NCI-H510A treated with DMSO at 0.1 percent for 48 hours (cell line): ENCODE results near the gene HACD4.

Source experiments
- DNase-seq: peaks from one replicate; lab custom pipeline; 2025; lab: John Stamatoyannopoulos, UW

The HACD4 gene

DNA sequence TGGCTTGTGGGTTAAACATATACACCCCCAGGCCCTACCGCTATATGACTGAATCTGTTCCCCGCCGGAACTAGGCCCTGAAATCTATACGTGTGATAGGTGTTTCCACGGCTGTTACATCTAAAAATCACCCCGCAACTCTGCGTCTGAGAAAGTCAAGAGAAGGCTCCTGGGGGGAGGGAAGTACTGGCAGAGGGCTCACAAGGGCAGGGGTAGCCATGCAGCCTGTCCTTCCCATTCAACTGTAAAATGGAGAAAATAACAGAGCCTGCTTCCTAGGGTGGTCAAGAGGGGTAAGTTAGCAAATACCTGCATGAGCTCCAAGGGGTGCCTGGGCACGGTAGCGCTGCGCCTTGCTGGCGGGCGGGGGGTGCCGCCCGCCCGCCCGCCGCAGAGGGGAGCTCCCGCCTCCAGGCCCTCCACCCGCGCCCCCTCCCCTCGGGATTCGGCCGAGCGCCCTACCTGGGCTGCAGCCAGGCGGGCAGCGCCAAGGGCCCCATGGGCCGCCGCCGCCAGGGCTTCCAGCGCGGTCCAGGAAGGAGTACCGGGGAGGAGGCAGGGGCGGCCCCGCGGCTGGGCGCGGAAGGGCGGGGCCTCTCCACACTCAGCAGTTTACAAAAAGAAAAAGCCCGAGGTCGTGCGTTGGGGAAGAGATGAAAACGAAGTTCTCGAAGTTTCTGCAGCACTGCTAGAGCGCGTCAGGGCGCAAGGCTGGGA, at the start of gene HACD4:
Gene HACD4, minus strand, starts transcription at position 550 of the 717 bp plus-strand sequence. Its CDS starts 50 bp downstream, at position 500.
- no peak for DNase-seq

DNA sequence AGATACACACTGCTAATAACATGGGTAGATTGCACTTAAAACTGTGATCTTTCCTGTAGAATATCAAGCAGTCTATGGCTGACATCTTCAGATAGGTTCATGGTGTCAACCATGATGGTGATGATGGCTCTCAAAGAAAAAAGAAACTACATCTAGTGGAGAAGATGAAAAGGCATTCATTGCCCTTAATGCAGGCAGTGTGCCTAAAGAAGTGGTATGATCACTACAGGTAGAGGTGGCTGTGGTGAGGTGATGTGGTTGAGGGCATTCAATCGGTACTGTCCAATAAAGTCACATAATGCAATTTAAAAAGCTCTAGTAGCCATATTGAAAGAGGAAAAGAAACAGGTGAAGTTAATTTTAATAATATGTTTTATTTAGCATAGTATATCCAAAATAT, 49.4 kb upstream of the HACD4 start:
- DNase-seq: no peak

- no peak for DNase-seq
Observed at GRCh38 chr9:21078702-21079101, 47.3 kb upstream of the HACD4 start.

DNA sequence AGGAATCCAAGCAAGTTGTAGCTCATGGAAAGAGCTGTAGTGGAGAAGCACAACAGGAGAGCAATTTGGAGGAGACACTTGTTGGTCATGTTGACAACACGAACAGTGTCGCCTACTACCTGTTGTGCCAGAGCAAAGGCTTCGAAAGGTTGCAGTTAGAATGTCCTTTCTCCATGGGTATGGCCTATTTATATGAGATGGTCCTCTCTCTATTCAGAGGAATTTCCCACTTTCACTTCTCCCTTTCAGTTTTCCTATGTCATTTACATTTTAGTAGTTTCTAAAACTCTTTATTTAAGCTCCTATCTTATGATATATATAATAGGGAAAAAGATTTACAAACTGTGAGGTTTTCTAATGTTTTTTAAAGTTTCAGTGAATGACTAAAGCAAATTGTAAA, 46.3 kb upstream of the HACD4 start, which contains the start of gene IFNB1:
Gene IFNB1, minus strand, starts transcription at position 162 of the 400 bp plus-strand sequence. Its CDS starts 73 bp downstream, at position 89.
- DNase-seq: no peak

DNA sequence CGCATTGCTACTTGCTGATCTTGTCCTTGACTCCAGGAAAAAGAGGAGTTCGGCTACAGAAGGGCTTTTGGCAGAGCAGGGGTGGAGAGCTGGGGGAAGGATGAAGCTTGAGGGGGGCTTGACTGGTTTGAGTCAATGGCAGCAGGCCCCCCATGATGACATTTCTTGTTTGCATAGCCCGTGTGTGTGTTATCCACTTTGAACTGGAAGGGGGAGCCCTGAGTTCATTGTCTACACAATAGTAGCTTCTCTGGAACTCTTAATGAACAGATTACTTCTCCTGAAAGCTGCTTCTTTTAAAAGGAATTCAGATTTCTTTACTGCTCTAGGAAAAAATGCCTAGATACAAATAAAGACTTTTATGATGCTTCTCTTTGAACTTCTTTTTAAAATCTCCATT, 44.0 kb upstream of the HACD4 start:
- no peak for DNase-seq

DNA sequence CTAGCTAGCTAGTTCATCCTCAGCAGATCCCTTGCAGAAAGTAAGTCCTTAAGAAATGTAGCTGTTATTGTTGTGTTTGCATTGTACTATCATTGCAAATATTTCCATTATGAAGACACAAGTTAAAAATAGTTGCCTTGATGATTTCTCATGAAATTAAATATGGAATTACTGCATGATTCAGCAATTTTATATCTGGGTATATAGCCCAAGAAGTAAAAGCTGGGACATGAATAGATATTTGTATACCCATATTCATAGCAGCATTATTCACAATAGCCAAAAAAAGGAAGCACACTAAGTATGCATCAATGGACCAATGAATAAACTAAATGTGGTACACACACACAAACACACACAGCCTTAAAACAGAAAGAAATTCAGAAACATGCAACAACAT, 39.5 kb upstream of the HACD4 start:
- no peak for DNase-seq

GRCh38 chr9:21070171-21070571, 38.7 kb upstream of the HACD4 start:
- no peak for DNase-seq

GRCh38 chr9:21060919-21061561, 29.6 kb upstream of the HACD4 start:
- DNase-seq: no peak

GRCh38 chr9:21056931-21057330, 25.5 kb upstream of the HACD4 start:
- no peak for DNase-seq

DNA sequence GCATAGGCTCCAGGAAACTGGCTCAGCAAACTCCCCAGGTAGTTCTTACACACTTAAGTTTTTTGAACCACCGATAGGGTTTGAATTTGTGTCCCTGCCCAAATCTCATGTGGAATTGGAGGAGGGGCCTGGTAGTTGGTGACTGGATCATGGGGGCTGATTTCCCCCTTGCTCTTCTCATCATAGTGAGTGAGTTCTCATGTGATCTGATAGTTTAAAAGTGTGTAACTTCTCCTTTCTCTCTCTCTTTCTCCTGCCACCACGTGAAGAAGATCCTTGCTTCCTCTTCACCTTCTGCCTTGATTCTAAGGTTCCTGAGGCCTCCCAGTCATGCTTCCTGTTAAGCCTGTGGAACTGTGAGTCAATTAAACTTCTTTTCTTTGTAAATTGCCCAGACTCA, 22.4 kb upstream of the HACD4 start:
- DNase-seq: no peak

- DNase-seq: no peak
Observed at GRCh38 chr9:21047281-21047691, 15.8 kb upstream of the HACD4 start.

GRCh38 chr9:21043841-21044240, 12.4 kb upstream of the HACD4 start:
- DNase-seq: no peak

DNA sequence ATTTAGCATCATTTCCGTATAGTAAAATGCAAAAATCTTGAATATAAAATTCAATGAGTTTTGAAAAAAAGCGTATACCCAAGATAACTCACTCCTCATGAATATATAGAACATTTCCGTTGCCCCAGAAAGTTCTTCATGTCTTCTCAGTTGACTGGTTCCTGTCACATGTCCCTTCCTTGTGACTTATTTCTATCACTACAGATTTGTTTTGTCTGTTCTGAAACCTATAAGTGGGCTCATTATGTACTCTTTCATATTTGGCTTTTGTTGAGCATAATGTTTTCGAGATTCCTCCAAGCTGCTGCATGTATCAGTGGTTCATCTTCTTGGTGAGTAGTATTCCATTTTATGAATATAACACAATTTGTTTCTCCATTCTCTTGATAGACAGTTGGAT, 11.0 kb upstream of the HACD4 start:
- DNase-seq: no peak

DNA sequence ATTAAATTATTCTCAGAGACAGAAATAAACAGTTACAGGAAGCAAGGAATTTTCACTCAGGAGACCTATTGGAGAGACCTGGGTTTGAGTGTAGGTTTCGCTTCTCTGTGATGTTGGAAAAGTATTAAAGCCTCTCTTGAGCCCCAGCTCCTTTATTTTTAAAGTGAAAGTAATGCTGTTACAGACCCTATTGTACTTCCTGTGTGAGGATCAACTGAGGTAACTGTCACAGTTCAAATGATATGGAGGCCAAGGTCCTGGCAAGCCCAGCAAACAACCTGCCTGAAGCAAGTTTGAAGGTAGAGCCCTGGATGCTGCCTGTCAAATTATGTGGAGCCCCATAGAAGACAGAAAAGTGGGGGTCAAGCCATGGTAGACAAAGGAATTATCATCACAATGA, 7.9 kb upstream of the HACD4 start:
- no peak for DNase-seq

GRCh38 chr9:21037278-21037677, 5.8 kb upstream of the HACD4 start:
- DNase-seq: no peak

DNA sequence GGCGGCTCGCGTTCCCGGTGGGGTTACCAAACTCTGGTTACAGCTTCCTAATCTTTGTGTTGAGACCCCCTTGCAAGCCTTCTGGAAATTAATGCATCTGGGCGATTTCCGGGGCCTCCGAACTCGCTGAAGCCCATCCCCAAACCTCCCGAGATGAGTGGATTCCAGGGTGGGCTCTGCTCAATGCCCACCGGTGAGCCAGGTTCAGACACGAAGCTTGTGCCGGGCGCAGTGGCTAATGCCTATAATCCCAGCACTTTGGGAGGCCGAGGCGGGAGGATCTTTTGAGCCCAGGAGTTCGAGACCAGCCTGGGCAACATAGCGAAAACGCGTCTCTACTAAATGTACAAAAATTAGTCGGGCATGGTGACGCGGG, 356 bp upstream of the HACD4 start:
- DNase-seq: no peak

DNA sequence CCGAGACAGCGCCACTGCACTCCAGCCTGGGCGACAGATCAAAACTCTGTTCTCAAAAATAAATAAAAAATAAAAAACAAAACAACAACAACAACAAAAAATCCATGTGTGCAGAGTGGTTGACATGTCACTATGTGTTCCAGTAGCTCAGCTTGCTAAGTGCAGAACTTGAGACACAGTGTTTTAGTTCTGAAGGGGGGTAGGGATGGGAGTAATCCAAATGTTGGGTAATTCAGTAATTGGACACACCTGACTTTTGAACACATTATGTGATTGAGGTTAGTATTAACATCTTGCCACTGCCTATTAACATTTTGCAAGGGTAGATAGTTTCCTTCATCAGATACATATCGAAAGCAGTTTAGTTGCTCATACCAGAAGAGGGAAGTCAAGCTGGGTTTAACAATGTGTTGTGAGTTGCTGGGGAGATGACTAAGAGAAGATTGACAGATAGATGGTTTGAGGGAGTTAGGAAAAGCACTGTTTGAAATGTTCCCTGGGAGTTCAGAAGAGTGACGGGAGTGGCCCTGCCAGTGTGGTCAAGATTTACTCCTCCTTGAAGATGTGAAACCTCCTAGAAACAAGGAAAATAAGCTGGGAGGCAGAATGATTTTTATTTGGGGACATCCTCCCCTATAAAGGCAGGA, 928 bp downstream of the HACD4 start:
- no peak for DNase-seq

DNA sequence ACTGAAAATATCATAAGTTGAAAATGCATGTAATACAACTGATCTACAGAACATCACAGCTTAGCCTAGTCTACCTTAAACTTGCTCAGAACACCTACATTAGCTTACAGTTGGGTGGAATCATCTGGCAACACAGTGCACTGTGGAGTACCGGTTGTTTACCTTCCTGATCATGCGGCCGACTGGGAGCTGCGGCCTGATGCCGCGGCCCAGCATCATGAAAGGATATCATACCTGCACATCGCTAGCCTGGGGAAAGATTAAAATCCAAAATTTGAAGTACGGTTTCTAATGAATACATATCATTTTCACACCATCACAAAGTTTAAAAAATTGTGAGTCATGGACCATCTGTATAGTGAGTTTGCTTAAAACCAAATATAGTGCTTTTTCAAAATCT, 1.8 kb downstream of the HACD4 start:
- DNase-seq: no peak

- DNase-seq: no peak
Observed at GRCh38 chr9:21028466-21028865, 3.0 kb downstream of the HACD4 start.

GRCh38 chr9:21027295-21027694, 4.1 kb downstream of the HACD4 start:
- no peak for DNase-seq

DNA sequence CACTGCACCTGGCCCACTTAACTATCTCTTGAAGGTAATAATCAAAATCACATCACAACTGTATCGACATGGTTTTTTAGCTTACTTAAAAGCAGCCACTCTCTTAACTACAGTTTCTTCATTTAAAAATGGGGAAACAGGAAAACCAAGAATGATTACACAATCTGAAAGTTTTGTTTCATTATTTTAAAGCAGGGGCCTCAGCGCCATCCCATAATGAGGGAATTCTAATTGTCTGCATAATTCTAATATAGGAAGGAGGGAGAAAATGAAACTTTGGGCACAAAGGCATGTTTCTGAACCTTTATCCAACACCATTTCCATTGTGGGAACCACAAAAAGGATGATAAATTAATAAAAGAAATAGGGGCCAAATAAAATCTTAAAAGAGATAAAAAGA, 7.6 kb downstream of the HACD4 start:
- DNase-seq: no peak

GRCh38 chr9:21018177-21018576, 13.3 kb downstream of the HACD4 start:
- no peak for DNase-seq
